Stimulated activated CD4-positive, alpha-beta T cell treated with anti-CD3 and anti-CD28 coated beads, Interleukin-4, amount 100 ng/mL, for 1 hour (primary cell): ENCODE results near the gene DOCK8.
"Not testable (repeated sequence)": the region's sequence is repeated elsewhere in the genome, so short reads cannot be mapped to it uniquely, and the experiment has no call there.

ENCODE experiments used
- DNase-seq: peaks from one replicate; pipeline ENCODE4 v3.0.0-alpha.2; 2020

DOCK8 gene

GRCh38 chr9:214648-215493 is at the start of gene DOCK8:
TSS of gene DOCK8 (plus strand) at chr9:214865. CDS start at chr9:214977, 112 bp downstream.
- peak; percentile 49 for DNase-seq

- DNase-seq = not testable (repeated sequence)
Observed at GRCh38 chr9:169757-170156, 44.9 kb upstream of the DOCK8 start.

DNA sequence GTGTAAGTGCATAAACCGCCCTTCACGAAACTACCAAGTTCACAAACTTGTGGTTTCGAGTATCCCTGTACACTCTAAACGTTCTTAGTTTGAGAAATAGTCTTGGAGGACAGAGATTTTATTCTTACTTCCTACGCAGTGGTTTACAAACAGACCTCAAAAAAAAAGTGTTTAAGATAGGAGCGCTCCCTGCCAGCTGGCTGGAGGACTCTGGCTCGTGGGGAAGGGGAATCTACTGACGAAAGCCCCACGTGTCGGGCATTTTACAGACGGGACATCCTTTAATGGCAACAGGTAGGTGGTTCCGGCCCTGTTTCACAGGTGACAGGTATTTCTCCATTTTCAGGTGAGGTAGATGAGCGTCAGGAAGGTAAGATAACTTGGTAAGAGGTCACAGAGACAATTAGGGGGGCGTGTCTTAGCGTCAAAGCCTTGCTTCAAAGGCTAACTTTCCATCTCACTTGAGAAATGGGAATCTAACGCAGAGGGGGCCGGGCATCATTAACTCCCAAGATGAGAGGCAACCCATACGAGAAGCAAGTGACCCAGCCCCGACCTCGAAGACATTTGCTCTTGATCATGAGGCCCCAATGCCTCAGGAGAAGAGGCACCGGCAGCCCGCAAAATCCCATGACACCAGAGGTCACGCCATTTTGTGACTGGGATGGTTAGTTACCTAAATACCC is 36.4 kb upstream of the DOCK8 start:
- DNase-seq = not testable (repeated sequence)

- peak; percentile 77 for DNase-seq
Observed at GRCh38 chr9:178970-179383, 35.7 kb upstream of the DOCK8 start, which contains the start of gene ZNG1A. TSS of gene ZNG1A (minus strand) at chr9:179056. CDS start at chr9:178969, 87 bp downstream.

DNA sequence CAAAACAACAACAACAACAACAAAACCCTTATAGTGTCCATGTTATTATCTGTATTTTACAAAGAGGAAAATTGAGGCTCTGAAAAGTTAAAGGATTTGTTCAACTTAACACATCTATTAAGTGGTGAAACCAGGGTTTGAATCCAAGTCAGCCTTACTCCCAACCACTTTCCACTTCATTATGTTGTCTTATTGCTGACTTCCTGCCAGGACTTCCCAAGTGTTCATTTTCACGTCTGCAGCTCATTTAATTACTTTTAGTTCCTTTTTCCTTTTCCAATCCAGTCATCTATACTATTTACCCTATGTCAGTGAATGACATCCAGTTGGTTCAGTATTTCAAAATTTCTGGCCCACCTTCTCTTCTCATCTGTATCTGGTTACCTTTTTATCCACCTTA is 15.1 kb upstream of the DOCK8 start:
- DNase-seq = not testable (repeated sequence)

GRCh38 chr9:206481-206880 is 8.2 kb upstream of the DOCK8 start:
- DNase-seq = no peak

GRCh38 chr9:209143-209758 is 5.4 kb upstream of the DOCK8 start:
- DNase-seq = no peak

DNA sequence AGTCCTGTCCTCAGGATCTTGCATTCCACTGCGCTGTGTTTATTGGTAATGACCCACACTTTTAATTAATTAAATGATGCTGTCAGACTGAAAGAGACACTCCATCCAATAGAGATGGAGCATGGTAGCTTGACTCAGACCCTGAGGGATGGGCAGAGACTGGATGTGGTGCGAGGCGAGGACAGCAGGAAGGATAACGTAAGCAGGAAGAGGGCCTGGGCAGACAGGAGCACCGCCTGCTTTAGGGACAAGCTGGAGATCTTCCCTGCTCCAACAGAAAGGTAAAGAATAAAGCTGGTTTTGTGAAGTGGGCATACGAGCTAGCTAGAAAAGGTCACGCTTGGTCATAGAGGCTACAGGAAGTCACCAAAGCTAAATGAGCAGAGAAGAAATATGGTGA is 3.6 kb upstream of the DOCK8 start:
- DNase-seq = no peak

DNA sequence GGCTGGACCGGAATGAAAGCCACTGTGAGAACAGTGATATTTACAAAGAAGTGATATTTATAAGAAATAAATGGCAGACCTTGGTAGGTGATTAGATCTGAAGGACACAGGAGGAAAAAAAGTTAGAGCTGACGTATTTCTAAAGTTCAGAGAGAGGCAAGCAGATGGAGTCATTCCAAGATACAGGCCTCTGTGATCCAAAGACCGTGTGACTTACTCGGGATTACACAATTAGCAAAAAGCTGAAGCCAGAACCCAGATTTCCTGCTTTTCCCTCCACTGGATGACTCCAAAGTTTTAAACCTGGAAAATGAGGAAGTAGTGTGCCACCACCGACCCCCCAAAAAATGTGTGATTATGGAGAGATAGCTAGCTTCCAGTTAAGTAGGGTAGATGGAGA is 3.1 kb upstream of the DOCK8 start:
- no peak for DNase-seq

DNA sequence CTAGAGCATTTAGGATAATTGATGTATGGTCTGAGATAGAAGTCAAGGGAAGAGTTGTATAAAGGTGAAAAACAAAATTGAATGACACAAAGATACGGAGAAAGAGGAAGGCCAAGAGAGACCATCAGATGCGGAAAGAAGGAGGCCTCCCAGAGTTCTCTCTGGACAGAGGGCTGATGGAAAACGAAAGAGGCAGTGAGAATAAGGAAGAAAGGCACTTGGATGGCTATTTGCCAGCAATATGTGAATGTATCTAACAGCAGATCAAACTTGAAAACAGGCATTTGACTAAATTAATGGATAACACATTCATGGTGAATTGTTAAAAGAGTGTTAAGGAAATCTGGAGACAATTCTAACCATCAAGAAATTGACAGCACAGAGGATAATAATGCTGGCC is 2.4 kb upstream of the DOCK8 start:
- no peak for DNase-seq

GRCh38 chr9:213901-214300 is 764 bp upstream of the DOCK8 start:
- DNase-seq = not testable (repeated sequence)

- DNase-seq = no peak
Observed at GRCh38 chr9:214351-214647, 366 bp upstream of the DOCK8 start.

DNA sequence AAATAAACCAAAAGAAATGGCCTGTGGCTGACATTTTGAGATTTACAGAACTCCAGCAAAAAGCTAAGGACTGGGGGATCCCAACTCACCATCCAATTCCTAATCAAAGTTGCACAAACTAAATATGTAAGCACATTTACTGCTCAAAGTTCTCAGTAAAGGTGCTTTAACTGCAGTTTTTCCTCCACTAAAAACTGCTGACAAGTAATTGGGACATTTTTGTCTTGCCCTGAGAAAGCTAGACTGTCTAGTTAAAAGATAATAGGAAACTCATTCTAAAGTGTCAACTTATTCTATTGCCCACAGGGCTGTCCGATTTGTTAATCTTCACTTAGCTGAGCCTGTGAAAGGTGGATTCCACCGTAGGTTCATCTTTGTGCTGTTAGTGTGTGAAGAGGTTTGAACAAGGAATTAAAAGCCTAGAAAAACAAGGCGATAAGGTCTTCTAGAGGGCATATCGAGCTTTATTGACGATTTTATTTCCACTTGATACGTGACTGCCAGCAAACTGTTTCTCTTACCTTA is 1.0 kb downstream of the DOCK8 start:
- DNase-seq = no peak

GRCh38 chr9:216866-217265 is 2.2 kb downstream of the DOCK8 start:
- DNase-seq = no peak

DNA sequence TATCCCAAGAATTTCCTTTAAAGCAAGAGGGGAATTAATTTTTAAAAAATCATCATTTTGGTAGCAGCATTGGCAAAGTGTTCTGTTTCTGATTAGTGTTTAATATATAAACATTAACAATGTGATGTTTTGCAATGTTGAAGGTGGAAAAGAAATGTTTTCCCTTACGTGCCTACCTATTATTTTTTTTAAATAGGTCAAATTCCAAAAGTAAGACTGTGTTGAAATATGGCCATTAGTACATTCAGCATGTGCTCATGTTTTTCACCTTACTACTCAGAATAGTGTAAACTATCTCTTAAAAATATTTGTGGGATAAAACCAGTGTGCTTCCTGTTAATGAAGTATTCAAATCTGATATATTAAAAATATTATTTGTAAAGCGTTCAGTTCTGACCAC is 3.3 kb downstream of the DOCK8 start:
- no peak for DNase-seq

DNA sequence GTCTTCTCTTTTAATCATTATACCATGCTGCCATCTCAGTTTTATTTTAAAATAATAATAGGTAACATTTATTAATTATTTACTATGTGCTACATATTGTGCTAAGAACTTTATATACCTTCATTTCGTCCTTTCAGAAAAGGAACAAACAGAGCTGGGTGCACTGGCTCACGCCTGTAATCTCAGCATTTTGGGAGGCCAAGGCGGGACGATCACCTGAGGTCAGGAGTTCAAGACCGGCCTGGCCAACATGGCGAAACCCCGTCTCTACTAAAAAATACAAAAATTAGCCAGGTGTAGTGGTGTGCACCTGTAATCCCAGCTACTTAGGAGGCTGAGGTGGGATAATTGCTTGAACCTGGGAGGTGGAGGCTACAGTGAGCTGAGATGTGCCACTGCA is 4.4 kb downstream of the DOCK8 start:
- not testable (repeated sequence) for DNase-seq

GRCh38 chr9:219670-220365 is 5.2 kb downstream of the DOCK8 start:
- DNase-seq = no peak

GRCh38 chr9:221989-222776 is 7.5 kb downstream of the DOCK8 start:
- no peak for DNase-seq

DNA sequence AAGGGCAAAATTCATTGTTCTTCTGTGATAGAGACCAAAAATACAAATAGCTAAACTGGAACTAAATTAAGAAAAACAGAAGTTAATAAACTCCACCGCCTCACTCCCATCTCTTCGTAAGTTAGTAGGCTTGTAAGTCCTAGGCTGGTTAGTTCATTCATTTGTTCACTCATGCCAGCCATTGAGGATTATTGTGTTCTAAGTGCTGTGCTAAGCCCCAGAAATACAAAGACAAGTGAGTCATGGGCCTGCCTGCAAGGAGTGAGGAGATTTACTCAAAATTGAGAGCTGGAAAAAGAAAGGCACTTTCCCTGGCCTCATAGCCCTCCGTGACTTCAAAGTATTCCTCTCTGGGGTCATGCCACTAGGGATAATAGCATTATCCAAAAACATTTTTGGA is 8.5 kb downstream of the DOCK8 start:
- no peak for DNase-seq

DNA sequence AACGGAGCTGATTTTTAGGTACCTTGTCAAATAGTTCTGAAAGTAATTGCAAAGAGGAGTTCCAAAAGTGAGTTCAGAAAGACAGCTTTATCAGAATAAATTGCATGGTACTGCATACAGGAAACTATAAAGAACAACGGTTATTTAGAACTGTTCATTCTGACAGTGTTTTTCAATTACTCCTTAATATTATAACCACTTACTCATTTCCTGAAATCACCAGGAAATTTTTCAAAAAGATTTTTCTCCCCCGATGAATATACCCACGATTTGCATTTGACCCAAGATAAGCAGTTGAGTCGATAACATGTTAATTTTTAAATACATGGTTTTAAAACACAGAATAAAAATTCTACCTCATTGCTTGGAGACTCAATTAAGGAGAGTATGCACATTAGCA is 9.4 kb downstream of the DOCK8 start:
- DNase-seq = no peak

DNA sequence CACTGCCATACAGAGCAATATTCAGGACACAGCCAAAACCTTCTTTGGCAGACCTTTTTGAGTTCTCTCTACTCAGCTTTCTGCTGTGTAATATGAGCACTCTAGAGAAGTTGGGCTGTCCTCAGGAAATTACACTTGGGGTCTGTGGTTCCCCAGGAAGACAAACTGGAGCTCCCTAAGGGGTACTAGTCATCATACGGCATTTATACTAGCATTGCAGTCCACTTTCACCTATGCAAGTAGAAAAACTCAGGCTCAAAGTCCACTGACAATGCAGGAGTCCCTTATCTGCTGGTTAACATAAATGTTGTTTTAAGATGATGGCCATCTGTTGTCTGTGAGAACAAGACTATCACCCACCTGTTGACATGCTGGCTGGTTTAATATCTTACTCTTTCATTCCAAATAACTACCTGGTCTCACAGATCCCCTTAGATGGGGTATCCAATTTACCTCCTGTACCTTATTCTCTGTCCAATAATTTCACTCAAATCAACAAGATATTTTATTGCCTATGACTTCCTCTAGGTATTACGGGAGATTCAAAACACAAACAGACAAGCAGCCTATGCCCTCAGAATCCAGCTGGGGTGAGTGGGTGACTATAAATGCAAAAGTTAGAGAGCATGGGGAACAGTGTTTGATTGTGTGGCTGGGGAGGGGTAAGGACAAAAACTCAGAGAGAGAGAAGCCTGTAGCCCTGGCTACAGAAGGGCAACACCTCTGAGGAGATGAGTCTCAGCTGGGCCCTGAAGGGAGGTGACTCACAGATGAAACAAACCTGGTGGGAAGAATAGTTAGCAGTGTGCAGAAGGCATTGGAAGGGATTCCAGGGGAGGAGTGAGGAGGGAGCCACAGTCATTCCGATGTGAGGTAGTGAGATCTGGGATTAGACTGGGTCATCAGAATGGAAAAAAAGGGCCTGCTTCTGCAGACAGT is 10.2 kb downstream of the DOCK8 start:
- no peak for DNase-seq
